ENCODE data around the gene ATG10. TPM values are rescaled to one million over a fixed set of nuclear protein-coding genes. Genes with fewer than 3 reads are reported as not detected.

ATG10 gene
- total and polyA plus RNA-seq, 2 of the 13 experiments (the other 11 are each of a cell fraction or from before 2014, with no cell fraction given) = 2.0 to 5.7 TPM

DNA sequence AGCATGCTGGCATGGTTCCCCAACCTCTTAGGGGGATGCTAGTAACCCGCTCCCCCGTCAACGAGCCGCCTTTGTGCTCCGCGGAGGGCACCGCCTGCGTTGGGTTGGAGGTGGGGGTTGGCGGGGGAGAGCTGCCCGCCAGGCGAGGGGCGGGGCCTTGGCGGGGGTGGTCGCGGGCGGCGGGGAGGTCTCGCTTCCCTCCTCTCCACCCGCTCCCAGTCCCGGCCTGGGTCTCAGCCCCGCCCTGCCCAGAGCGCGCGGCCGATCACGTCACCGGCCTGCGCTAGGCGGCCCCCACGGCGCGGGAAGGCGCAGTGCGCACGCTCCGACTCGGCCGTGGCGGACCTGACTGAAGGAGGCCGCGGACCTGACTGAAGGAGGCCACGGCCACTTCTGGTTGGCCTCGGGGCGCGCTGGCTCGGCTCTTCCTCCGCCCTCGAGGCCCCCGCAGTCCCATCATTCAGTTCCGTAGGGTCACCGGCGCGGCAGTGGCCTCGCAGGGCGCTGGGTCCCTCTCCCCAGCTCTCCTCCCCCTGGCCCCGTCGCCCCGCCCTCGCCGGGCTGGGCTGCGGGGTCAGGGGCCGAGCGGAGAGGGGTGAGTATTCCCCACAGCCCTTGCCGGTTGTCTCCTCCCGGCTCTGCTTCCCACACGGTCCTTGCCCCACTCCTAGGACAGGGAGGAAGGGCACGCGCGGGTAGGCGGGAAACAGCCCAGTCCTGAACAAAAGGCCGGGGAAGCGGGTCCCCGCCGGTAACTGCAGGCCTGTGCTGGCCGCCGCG is at the start of gene ATG10 (continued):
- TF ChIP-seq, protein P1, sequence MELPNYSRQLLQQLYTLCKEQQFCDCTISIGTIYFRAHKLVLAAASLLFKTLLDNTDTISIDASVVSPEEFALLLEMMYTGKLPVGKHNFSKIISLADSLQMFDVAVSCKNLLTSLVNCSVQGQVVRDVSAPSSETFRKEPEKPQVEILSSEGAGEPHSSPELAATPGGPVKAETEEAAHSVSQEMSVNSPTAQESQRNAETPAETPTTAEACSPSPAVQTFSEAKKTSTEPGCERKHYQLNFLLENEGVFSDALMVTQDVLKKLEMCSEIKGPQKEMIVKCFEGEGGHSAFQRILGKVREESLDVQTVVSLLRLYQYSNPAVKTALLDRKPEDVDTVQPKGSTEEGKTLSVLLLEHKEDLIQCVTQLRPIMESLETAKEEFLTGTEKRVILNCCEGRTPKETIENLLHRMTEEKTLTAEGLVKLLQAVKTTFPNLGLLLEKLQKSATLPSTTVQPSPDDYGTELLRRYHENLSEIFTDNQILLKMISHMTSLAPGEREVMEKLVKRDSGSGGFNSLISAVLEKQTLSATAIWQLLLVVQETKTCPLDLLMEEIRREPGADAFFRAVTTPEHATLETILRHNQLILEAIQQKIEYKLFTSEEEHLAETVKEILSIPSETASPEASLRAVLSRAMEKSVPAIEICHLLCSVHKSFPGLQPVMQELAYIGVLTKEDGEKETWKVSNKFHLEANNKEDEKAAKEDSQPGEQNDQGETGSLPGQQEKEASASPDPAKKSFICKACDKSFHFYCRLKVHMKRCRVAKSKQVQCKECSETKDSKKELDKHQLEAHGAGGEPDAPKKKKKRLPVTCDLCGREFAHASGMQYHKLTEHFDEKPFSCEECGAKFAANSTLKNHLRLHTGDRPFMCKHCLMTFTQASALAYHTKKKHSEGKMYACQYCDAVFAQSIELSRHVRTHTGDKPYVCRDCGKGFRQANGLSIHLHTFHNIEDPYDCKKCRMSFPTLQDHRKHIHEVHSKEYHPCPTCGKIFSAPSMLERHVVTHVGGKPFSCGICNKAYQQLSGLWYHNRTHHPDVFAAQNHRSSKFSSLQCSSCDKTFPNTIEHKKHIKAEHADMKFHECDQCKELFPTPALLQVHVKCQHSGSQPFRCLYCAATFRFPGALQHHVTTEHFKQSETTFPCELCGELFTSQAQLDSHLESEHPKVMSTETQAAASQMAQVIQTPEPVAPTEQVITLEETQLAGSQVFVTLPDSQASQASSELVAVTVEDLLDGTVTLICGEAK (IDR thresholded peaks at IDR 0.05) = no peak
- TF ChIP-seq, protein P1 (CRISPR knock-in tag; IDR thresholded peaks at IDR 0.05) = peak; percentile 72; the same call in 1 of the 2 replicates
- no peak for TF ChIP-seq CHD2 (IDR thresholded peaks at IDR 0.05; ENCODE audit: low read depth, low read length)
- TF ChIP-seq, protein P2, sequence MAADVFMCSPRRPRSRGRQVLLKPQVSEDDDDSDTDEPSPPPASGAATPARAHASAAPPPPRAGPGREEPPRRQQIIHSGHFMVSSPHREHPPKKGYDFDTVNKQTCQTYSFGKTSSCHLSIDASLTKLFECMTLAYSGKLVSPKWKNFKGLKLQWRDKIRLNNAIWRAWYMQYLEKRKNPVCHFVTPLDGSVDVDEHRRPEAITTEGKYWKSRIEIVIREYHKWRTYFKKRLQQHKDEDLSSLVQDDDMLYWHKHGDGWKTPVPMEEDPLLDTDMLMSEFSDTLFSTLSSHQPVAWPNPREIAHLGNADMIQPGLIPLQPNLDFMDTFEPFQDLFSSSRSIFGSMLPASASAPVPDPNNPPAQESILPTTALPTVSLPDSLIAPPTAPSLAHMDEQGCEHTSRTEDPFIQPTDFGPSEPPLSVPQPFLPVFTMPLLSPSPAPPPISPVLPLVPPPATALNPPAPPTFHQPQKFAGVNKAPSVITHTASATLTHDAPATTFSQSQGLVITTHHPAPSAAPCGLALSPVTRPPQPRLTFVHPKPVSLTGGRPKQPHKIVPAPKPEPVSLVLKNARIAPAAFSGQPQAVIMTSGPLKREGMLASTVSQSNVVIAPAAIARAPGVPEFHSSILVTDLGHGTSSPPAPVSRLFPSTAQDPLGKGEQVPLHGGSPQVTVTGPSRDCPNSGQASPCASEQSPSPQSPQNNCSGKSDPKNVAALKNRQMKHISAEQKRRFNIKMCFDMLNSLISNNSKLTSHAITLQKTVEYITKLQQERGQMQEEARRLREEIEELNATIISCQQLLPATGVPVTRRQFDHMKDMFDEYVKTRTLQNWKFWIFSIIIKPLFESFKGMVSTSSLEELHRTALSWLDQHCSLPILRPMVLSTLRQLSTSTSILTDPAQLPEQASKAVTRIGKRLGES (CRISPR knock-in tag; IDR thresholded peaks at IDR 0.05; ENCODE audit: borderline replicate concordance) = no peak
- TF ChIP-seq, protein P3, sequence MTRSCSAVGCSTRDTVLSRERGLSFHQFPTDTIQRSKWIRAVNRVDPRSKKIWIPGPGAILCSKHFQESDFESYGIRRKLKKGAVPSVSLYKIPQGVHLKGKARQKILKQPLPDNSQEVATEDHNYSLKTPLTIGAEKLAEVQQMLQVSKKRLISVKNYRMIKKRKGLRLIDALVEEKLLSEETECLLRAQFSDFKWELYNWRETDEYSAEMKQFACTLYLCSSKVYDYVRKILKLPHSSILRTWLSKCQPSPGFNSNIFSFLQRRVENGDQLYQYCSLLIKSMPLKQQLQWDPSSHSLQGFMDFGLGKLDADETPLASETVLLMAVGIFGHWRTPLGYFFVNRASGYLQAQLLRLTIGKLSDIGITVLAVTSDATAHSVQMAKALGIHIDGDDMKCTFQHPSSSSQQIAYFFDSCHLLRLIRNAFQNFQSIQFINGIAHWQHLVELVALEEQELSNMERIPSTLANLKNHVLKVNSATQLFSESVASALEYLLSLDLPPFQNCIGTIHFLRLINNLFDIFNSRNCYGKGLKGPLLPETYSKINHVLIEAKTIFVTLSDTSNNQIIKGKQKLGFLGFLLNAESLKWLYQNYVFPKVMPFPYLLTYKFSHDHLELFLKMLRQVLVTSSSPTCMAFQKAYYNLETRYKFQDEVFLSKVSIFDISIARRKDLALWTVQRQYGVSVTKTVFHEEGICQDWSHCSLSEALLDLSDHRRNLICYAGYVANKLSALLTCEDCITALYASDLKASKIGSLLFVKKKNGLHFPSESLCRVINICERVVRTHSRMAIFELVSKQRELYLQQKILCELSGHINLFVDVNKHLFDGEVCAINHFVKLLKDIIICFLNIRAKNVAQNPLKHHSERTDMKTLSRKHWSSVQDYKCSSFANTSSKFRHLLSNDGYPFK (CRISPR knock-in tag; IDR thresholded peaks at IDR 0.05; ENCODE audit: borderline replicate concordance) = peak; percentile 56; the same call in 1 of the 2 replicates
- no peak for TF ChIP-seq ZFP62 (CRISPR knock-in tag; IDR thresholded peaks at IDR 0.05)
- TF ChIP-seq HMG20A (CRISPR knock-in tag; IDR thresholded peaks at IDR 0.05; ENCODE audit: borderline replicate concordance) = no peak
- TF ChIP-seq ZNF143 (CRISPR knock-in tag; IDR thresholded peaks at IDR 0.05) = no peak
- TF ChIP-seq DR1 (CRISPR knock-in tag; IDR thresholded peaks at IDR 0.05) = peak; percentile 53; the same call in 1 of the 2 replicates
